Measurements from ENCODE around the gene MVB12B. TPM values are rescaled to one million over a fixed set of nuclear protein-coding genes. Genes with fewer than 3 reads are reported as not detected.

MVB12B gene
- total RNA-seq, 1 experiment from 2014 or later, result 3.2 TPM

- H3K27me3 ChIP-seq, result no peaks in the 10 kb centered on the region
- H3K9me3 ChIP-seq, result no peaks in the 10 kb centered on the region
- H3K4me3 ChIP-seq, result no peak overlapping the region
- peaks cover 4% of the 10 kb centered on the region; the same call in 1 of the 2 replicates for H3K36me3 ChIP-seq
- peak; percentile 51 for DNase-seq
Observed at GRCh38 chr9:126436545-126437267, 110.1 kb downstream of the MVB12B start.

- no peaks in the 10 kb centered on the region for H3K9me3 ChIP-seq
- no peak for DNase-seq
- no peak overlapping the region for H3K4me3 ChIP-seq
Observed at GRCh38 chr9:126437268-126437666, 110.6 kb downstream of the MVB12B start.

GRCh38 chr9:126437701-126438100 is 111.1 kb downstream of the MVB12B start:
- no peak for DNase-seq
- peaks cover 4% of the 10 kb centered on the region; the same call in 1 of the 2 replicates for H3K36me3 ChIP-seq
- no peak overlapping the region for H3K4me3 ChIP-seq
- H3K9me3 ChIP-seq, result no peaks in the 10 kb centered on the region
- H3K27me3 ChIP-seq, result no peaks in the 10 kb centered on the region

More at GRCh38 chr9:126437268-126437666, 110.6 kb downstream of the MVB12B start:
- Histone ChIP-seq H3K27me3 (no peaks in the 10 kb centered on the region), H3K36me3 (peaks cover 4% of the 10 kb centered on the region; the same call in 1 of the 2 replicates)

- no peak for DNase-seq
- H3K9me3 ChIP-seq, result no peaks in the 10 kb centered on the region
- peaks cover 4% of the 10 kb centered on the region; the same call in 1 of the 2 replicates for H3K36me3 ChIP-seq
- H3K4me3 ChIP-seq, result no peak overlapping the region
- H3K27me3 ChIP-seq, result no peaks in the 10 kb centered on the region
Observed at GRCh38 chr9:126438741-126439401, 112.2 kb downstream of the MVB12B start.

- Histone ChIP-seq H3K27me3 (no peaks in the 10 kb centered on the region), H3K9me3 (no peaks in the 10 kb centered on the region), H3K36me3 (peaks cover 4% of the 10 kb centered on the region; the same call in 1 of the 2 replicates), H3K4me3 (no peak overlapping the region)
- DNase-seq, result no peak
Observed at GRCh38 chr9:126439402-126439765, 112.8 kb downstream of the MVB12B start.

- Histone ChIP-seq H3K27me3 (no peaks in the 10 kb centered on the region), H3K9me3 (no peaks in the 10 kb centered on the region), H3K36me3 (peaks cover 4% of the 10 kb centered on the region; the same call in 1 of the 2 replicates), H3K4me3 (no peak overlapping the region)
- DNase-seq, result no peak
Observed at GRCh38 chr9:126439883-126440653, 113.4 kb downstream of the MVB12B start.

- peak; percentile 80 for DNase-seq
- H3K27me3 ChIP-seq, result no peaks in the 10 kb centered on the region
- H3K4me3 ChIP-seq, result no peak overlapping the region
- H3K9me3 ChIP-seq, result no peaks in the 10 kb centered on the region
- H3K36me3 ChIP-seq, result peaks cover 4% of the 10 kb centered on the region; the same call in 1 of the 2 replicates
Observed at GRCh38 chr9:126440940-126441339, 114.3 kb downstream of the MVB12B start.

- Histone ChIP-seq H3K4me3 (no peak overlapping the region), H3K36me3 (peaks cover 4% of the 10 kb centered on the region; the same call in 1 of the 2 replicates), H3K9me3 (no peaks in the 10 kb centered on the region), H3K27me3 (no peaks in the 10 kb centered on the region)
- no peak for DNase-seq
Observed at GRCh38 chr9:126442636-126443035, 116.0 kb downstream of the MVB12B start.

- no peak for DNase-seq
- H3K27me3 ChIP-seq, result no peaks in the 10 kb centered on the region
- H3K9me3 ChIP-seq, result no peaks in the 10 kb centered on the region
- H3K36me3 ChIP-seq, result peaks cover 4% of the 10 kb centered on the region; the same call in 1 of the 2 replicates
- H3K4me3 ChIP-seq, result no peak overlapping the region
Observed at GRCh38 chr9:126443144-126443543, 116.5 kb downstream of the MVB12B start.

- H3K36me3 ChIP-seq, result no peaks in the 10 kb centered on the region
- DNase-seq, result no peak
Observed at GRCh38 chr9:126448136-126448535, 121.5 kb downstream of the MVB12B start.

GRCh38 chr9:126448865-126449577 is 122.4 kb downstream of the MVB12B start:
- no peaks in the 10 kb centered on the region for H3K9me3 ChIP-seq
- no peak overlapping the region for H3K4me3 ChIP-seq
- no peak for DNase-seq
- no peaks in the 10 kb centered on the region for H3K36me3 ChIP-seq
- no peaks in the 10 kb centered on the region for H3K27me3 ChIP-seq

More at GRCh38 chr9:126448136-126448535, 121.5 kb downstream of the MVB12B start:
- Histone ChIP-seq H3K9me3 (no peaks in the 10 kb centered on the region), H3K4me3 (no peak overlapping the region), H3K27me3 (no peaks in the 10 kb centered on the region)

GRCh38 chr9:126449725-126450667 is 123.4 kb downstream of the MVB12B start:
- Histone ChIP-seq H3K36me3 (no peaks in the 10 kb centered on the region), H3K4me3 (no peak overlapping the region), H3K27me3 (no peaks in the 10 kb centered on the region), H3K9me3 (no peaks in the 10 kb centered on the region)
- no peak for DNase-seq

- Histone ChIP-seq H3K36me3 (no peaks in the 10 kb centered on the region), H3K9me3 (no peaks in the 10 kb centered on the region), H3K27me3 (no peaks in the 10 kb centered on the region), H3K4me3 (no peak overlapping the region)
- no peak for DNase-seq
Observed at GRCh38 chr9:126450668-126451205, 124.1 kb downstream of the MVB12B start.

- Histone ChIP-seq H3K9me3 (no peaks in the 10 kb centered on the region), H3K27me3 (no peaks in the 10 kb centered on the region), H3K4me3 (no peak overlapping the region), H3K36me3 (no peaks in the 10 kb centered on the region)
- DNase-seq, result no peak
Observed at GRCh38 chr9:126451316-126451885, 124.8 kb downstream of the MVB12B start.

- Histone ChIP-seq H3K4me3 (no peak overlapping the region), H3K9me3 (no peaks in the 10 kb centered on the region), H3K27me3 (no peaks in the 10 kb centered on the region), H3K36me3 (no peaks in the 10 kb centered on the region)
- no peak for DNase-seq
Observed at GRCh38 chr9:126452106-126452505, 125.5 kb downstream of the MVB12B start.

All from MG63 (cell line).